ENCODE results near the gene RPS3. TPM values are rescaled to one million over a fixed set of nuclear protein-coding genes. Genes with fewer than 3 reads are reported as not detected.
"Not testable (repeated sequence)": the region's sequence is repeated elsewhere in the genome, so short reads cannot be mapped to it uniquely, and the experiment has no call there.

Gene RPS3
- total RNA-seq, 1 donor = 1,703 TPM

GRCh38 chr11:75403037-75403436, 3.7 kb downstream of the RPS3 start:
- no peak for TF ChIP-seq CTCF (IDR thresholded peaks at IDR 0.05; ENCODE audit: insufficient read depth, low read depth, low read length)
- DNase-seq (ENCODE audit: low read depth) = no peak
- no peak overlapping the region for H3K4me3 ChIP-seq (ENCODE audit: low read depth, low read length)

DNA sequence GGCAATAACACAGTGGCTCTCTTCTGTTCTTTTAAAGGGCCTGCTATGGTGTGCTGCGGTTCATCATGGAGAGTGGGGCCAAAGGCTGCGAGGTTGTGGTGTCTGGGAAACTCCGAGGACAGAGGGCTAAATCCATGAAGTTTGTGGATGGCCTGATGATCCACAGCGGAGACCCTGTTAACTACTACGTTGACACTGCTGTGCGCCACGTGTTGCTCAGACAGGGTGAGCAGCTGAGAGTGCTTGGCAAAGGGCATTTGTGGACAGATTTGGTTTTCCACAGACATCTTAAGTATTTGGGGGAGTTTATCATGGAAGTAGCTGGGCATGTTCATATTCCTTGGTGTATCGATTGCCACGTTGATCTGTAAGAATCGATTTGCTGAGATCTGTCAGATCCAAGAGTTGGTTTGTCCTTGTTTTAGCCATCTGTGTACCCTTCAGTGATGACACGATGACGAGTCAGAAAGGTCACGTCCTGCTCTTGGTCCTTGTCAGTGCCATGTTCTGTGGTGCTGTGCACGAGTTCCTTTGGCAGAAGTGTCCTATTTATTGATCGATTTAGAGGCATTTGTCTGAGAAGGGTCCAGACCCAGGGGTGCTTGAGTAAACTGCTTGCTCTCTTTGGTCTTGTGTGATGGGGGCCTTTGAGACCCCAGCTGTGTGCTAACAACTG, 4.8 kb downstream of the RPS3 start:
- no peak for DNase-seq (ENCODE audit: low read depth)
- H3K4me3 ChIP-seq (ENCODE audit: low read depth, low read length) = no peak overlapping the region
- TF ChIP-seq CTCF (IDR thresholded peaks at IDR 0.05; ENCODE audit: insufficient read depth, low read depth, low read length) = no peak

GRCh38 chr11:75406338-75406777, 7.0 kb downstream of the RPS3 start:
- DNase-seq (ENCODE audit: low read depth) = no peak
- H3K4me3 ChIP-seq (ENCODE audit: low read depth, low read length) = no peak overlapping the region
- no peak for TF ChIP-seq CTCF (IDR thresholded peaks at IDR 0.05; ENCODE audit: insufficient read depth, low read depth, low read length)

DNA sequence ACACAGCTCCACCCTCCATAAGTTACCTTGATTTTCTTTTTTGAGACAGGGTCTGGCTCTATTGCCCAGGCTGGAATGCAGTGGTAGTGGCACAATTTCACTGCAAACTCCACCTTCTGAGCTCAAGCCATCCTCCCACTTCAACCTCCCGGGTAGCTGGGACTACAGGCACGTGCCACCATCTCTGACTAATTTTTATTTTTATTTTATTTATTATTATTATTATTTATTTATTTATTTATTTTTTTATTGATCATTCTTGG, 9.6 kb downstream of the RPS3 start:
- TF ChIP-seq CTCF (IDR thresholded peaks at IDR 0.05; ENCODE audit: insufficient read depth, low read depth, low read length) = no peak
- no peak for DNase-seq (ENCODE audit: low read depth)

DNA sequence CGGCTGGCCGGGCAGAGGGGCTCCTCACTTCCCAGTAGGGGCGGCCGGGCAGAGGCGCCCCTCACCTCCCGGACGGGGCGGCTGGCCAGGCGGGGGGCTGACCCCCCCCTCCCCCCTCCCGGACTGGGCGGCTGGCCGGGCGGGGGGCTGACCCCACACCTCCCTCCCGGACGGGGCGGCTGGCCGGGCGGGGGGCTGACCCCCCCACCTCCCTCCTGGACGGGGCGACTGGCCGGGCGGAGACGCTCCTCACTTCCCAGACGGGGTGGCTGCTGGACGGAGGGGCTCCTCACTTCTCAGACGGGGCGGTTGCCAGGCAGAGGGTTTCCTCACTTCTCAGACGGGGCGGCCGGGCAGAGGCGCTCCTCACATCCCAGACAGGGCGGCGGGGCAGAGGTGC, 10.7 kb downstream of the RPS3 start:
- not testable (repeated sequence) for H3K4me3 ChIP-seq (ENCODE audit: low read depth, low read length); DNase-seq (ENCODE audit: low read depth)

More for the DNA sequence above, 9.6 kb downstream of the RPS3 start:
- H3K4me3 ChIP-seq (ENCODE audit: low read depth, low read length) = no peak overlapping the region

- DNase-seq (ENCODE audit: low read depth); H3K4me3 ChIP-seq (ENCODE audit: low read depth, low read length): not testable (repeated sequence)
These were observed 13.8 kb downstream of the RPS3 start for GRCh38 chr11:75413146-75413545.

- DNase-seq (ENCODE audit: low read depth) = no peak
- TF ChIP-seq CTCF (IDR thresholded peaks at IDR 0.05; ENCODE audit: insufficient read depth, low read depth, low read length) = no peak
- H3K4me3 ChIP-seq (ENCODE audit: low read depth, low read length) = no peak overlapping the region
These were observed 14.5 kb downstream of the RPS3 start for GRCh38 chr11:75413864-75414263.

GRCh38 chr11:75420224-75421034, 21.1 kb downstream of the RPS3 start:
- H3K4me3 ChIP-seq (ENCODE audit: low read depth, low read length) = no peak overlapping the region
- DNase-seq (ENCODE audit: low read depth) = no peak
- TF ChIP-seq CTCF (IDR thresholded peaks at IDR 0.05; ENCODE audit: insufficient read depth, low read depth, low read length) = no peak

All from fibroblast of villous mesenchyme (primary cell).